Mucosa of stomach (tissue), 1 donor: Measurements from ENCODE around the gene ATP13A4.

Experiments used
- H3K27me3 ChIP-seq: one replicate; pipeline ENCODE4 v1.7.0; 2013; ENCODE audit warnings: mild to moderate bottlenecking, low read length; ENCODE audit not compliant: control insufficient read depth, insufficient read depth
- H3K36me3 ChIP-seq: one replicate; pipeline ENCODE4 v1.7.0; 2013; ENCODE audit warnings: low read length; ENCODE audit not compliant: control insufficient read depth, insufficient read depth
- H3K4me1 ChIP-seq: one replicate; pipeline ENCODE4 v1.7.0; 2013; ENCODE audit warnings: mild to moderate bottlenecking, low read length; ENCODE audit not compliant: control insufficient read depth, insufficient read depth
- H3K4me3 ChIP-seq: one replicate; pipeline ENCODE4 v1.7.0; 2013; ENCODE audit warnings: low read length
- H3K9ac ChIP-seq: one replicate; pipeline ENCODE4 v1.7.0; 2013; ENCODE audit warnings: mild to moderate bottlenecking, low read length, moderate library complexity
- H3K9me3 ChIP-seq: one replicate; pipeline ENCODE4 v1.7.0; 2013; ENCODE audit warnings: mild to moderate bottlenecking, low read length, moderate library complexity; ENCODE audit not compliant: control insufficient read depth
- donor health status: Pancreatic carcinoma.

The ATP13A4 gene

GRCh38 chr3:193483988-193484539, 70.6 kb downstream of the ATP13A4 start:
- Histone ChIP-seq H3K4me1 (no peaks in the 10 kb centered on the region), H3K36me3 (no peaks in the 10 kb centered on the region), H3K9ac (no peak overlapping the region), H3K9me3 (no peaks in the 10 kb centered on the region), H3K4me3 (no peak overlapping the region), H3K27me3 (no peaks in the 10 kb centered on the region)

- Histone ChIP-seq H3K9ac (no peak overlapping the region), H3K4me3 (no peak overlapping the region), H3K9me3 (no peaks in the 10 kb centered on the region), H3K27me3 (no peaks in the 10 kb centered on the region), H3K4me1 (no peaks in the 10 kb centered on the region), H3K36me3 (no peaks in the 10 kb centered on the region)
These were observed 73.3 kb downstream of the ATP13A4 start for GRCh38 chr3:193481436-193481835.

- no peaks in the 10 kb centered on the region for H3K27me3 ChIP-seq
- H3K36me3 ChIP-seq = no peaks in the 10 kb centered on the region
- H3K4me3 ChIP-seq = no peak overlapping the region
- H3K4me1 ChIP-seq = no peaks in the 10 kb centered on the region
- H3K9ac ChIP-seq = no peak overlapping the region
- no peaks in the 10 kb centered on the region for H3K9me3 ChIP-seq
These were observed 80.2 kb downstream of the ATP13A4 start for GRCh38 chr3:193474446-193474845.

GRCh38 chr3:193470710-193471109, 84.0 kb downstream of the ATP13A4 start:
- no peak overlapping the region for H3K4me3 ChIP-seq
- peaks cover 4% of the 10 kb centered on the region for H3K4me1 ChIP-seq
- H3K9ac ChIP-seq = no peak overlapping the region
- no peaks in the 10 kb centered on the region for H3K9me3 ChIP-seq
- no peaks in the 10 kb centered on the region for H3K36me3 ChIP-seq
- H3K27me3 ChIP-seq = no peaks in the 10 kb centered on the region

GRCh38 chr3:193465992-193466608, 88.6 kb downstream of the ATP13A4 start:
- H3K9me3 ChIP-seq = no peaks in the 10 kb centered on the region
- no peak overlapping the region for H3K4me3 ChIP-seq
- no peaks in the 10 kb centered on the region for H3K27me3 ChIP-seq
- H3K36me3 ChIP-seq = no peaks in the 10 kb centered on the region
- H3K4me1 ChIP-seq = peaks cover 6% of the 10 kb centered on the region
- H3K9ac ChIP-seq = no peak overlapping the region

- H3K9ac ChIP-seq = no peak overlapping the region
- H3K4me1 ChIP-seq = peaks cover 6% of the 10 kb centered on the region
- H3K36me3 ChIP-seq = no peaks in the 10 kb centered on the region
- no peaks in the 10 kb centered on the region for H3K9me3 ChIP-seq
- H3K4me3 ChIP-seq = no peak overlapping the region
- H3K27me3 ChIP-seq = no peaks in the 10 kb centered on the region
These were observed 89.8 kb downstream of the ATP13A4 start for GRCh38 chr3:193464889-193465288.

- H3K4me3 ChIP-seq = no peak overlapping the region
- no peak overlapping the region for H3K9ac ChIP-seq
- H3K36me3 ChIP-seq = no peaks in the 10 kb centered on the region
- no peaks in the 10 kb centered on the region for H3K4me1 ChIP-seq
- no peaks in the 10 kb centered on the region for H3K27me3 ChIP-seq
- no peaks in the 10 kb centered on the region for H3K9me3 ChIP-seq
These were observed 97.2 kb downstream of the ATP13A4 start for GRCh38 chr3:193457526-193457925.

- no peak overlapping the region for H3K9ac ChIP-seq
- H3K4me3 ChIP-seq = no peak overlapping the region
- no peaks in the 10 kb centered on the region for H3K27me3 ChIP-seq
- peaks cover 3% of the 10 kb centered on the region for H3K36me3 ChIP-seq
- no peaks in the 10 kb centered on the region for H3K9me3 ChIP-seq
- no peaks in the 10 kb centered on the region for H3K4me1 ChIP-seq
These were observed 102.4 kb downstream of the ATP13A4 start for GRCh38 chr3:193452338-193452737.

- H3K27me3 ChIP-seq = no peaks in the 10 kb centered on the region
- H3K4me1 ChIP-seq = no peaks in the 10 kb centered on the region
- H3K4me3 ChIP-seq = no peak overlapping the region
- H3K36me3 ChIP-seq = peaks cover 3% of the 10 kb centered on the region
- H3K9ac ChIP-seq = no peak overlapping the region
- no peaks in the 10 kb centered on the region for H3K9me3 ChIP-seq
These were observed 102.8 kb downstream of the ATP13A4 start for GRCh38 chr3:193451902-193452301.

GRCh38 chr3:193446965-193447602, 107.6 kb downstream of the ATP13A4 start:
- H3K4me3 ChIP-seq = no peak overlapping the region

GRCh38 chr3:193439423-193439822, 115.3 kb downstream of the ATP13A4 start:
- Histone ChIP-seq H3K4me1 (no peaks in the 10 kb centered on the region), H3K9ac (no peak overlapping the region), H3K4me3 (no peak overlapping the region), H3K36me3 (no peaks in the 10 kb centered on the region), H3K9me3 (no peaks in the 10 kb centered on the region), H3K27me3 (no peaks in the 10 kb centered on the region)

More at GRCh38 chr3:193446965-193447602, 107.6 kb downstream of the ATP13A4 start:
- Histone ChIP-seq H3K4me1 (no peaks in the 10 kb centered on the region), H3K9me3 (no peaks in the 10 kb centered on the region), H3K36me3 (peaks cover 3% of the 10 kb centered on the region), H3K27me3 (no peaks in the 10 kb centered on the region), H3K9ac (no peak overlapping the region)

GRCh38 chr3:193418576-193419373, 135.9 kb downstream of the ATP13A4 start:
- Histone ChIP-seq H3K4me3 (no peak overlapping the region), H3K9ac (no peak overlapping the region), H3K9me3 (no peaks in the 10 kb centered on the region), H3K27me3 (no peaks in the 10 kb centered on the region), H3K36me3 (no peaks in the 10 kb centered on the region), H3K4me1 (no peaks in the 10 kb centered on the region)
